Stimulated activated CD4-positive, alpha-beta T cell treated with anti-CD3 and anti-CD28 coated beads, Interleukin-12 subunit alpha, Interleukin-12 subunit beta, amount 100 ng/mL, for 48 hours (primary cell): ENCODE data around the gene USP33.
"Not testable (repeated sequence)": the region's sequence is repeated elsewhere in the genome, so short reads cannot be mapped to it uniquely, and the experiment has no call there.

Experiments
- DNase-seq, 3 donors: peaks; one replicate each; pipeline ENCODE4 v3.0.0-alpha.2; 2020; ENCODE audit warnings: low read depth in 2 of 3, low spot score in 1 of 3

USP33 gene

DNA sequence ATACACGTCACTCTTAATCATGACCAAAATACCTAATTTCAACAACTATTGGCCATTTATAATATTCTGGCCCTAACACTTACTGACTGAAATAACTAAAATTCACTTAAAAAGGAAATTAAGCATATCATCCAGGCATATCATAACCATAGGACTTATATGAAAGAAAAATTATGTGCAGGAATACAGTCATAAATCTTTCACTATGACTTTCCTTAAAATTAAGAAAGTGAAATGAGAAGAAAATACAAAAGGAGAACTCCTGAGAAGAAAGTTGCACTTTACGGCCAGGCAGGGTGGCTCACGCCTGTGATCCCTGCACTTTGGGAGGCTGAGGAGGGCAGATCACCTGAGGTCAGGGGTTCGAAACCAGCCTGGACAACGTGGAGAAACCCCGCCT, 86.6 kb downstream of the USP33 start:
- DNase-seq, result no peak

DNA sequence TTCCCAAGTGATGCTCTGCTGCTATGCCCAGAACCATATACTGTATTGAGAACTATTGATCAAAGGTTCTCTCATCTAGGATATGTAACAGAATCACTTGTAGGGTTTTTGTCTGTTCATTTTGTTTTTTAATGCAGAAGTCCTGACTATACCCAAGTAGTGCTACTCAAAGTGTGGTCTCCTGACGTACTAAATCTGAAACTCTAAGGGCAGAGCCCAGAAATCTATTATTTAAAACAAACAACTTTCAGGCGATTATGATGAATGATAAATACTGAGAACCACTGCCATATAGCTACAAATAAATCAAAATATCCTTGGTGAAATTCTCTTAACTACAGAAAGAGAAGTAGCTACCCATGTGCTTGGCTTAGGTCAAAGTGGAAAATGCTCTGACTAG, 87.3 kb downstream of the USP33 start:
- DNase-seq, result no peak

DNA sequence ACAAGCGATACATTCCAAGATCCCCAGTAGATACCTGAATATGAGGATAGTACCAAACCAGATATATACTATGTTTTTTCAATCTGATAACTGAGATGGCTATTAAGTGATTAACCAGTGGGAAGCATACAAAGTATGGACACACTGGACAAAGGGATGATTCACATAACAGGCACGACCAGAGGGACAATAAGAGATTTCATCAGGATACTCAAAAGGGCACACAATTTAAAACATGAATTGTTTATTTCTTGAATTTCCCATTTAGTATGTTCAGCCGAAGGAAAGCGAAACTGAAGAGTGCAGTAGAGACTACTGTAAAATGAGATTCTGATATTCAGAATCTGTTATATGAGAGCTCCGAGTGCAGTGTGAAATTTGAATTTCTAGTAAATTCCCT, 87.8 kb downstream of the USP33 start:
- DNase-seq, result no peak

DNA sequence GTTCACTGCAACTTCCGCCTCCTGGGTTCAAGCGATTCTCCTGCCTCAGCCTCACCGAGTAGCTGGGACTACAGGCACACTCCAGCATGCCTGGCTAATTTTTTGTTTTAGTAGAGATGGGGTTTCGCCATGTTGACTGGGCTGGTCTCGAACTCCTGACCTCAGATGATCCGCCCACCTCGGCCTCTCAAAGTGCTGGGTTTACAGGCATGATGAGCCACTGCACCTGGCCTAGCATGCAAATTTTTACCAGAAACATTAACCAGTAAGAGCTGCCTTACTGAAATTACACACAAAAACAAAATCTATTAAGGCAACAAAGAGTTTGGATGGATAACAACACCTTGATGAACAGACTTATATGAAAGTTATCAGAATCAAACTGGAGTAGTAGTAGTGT, 89.3 kb downstream of the USP33 start:
- no peak for DNase-seq

DNA sequence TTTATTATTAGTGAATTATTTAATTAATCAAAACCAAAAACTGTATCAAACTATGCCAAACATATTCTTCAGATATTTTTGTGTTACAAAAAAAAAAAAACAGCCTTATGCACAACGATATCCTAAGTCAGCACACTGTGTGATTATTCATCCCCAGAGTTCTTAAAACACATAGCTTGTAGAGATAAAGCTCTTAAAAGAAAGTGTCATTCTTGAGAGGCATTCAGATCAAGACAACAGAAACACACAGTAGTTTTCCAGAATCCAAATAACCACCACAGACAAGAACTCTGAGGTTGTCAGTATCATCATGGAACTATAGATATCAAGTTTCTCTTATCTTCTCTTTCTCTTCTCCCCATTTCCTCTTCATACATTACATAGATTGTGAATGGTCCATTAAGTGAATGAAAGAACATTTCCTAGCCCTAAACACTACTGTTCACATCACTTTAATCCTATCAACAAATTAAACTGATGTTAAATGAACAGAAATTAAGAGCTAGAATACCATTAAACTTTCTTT, 90.7 kb downstream of the USP33 start:
- DNase-seq, result no peak

DNA sequence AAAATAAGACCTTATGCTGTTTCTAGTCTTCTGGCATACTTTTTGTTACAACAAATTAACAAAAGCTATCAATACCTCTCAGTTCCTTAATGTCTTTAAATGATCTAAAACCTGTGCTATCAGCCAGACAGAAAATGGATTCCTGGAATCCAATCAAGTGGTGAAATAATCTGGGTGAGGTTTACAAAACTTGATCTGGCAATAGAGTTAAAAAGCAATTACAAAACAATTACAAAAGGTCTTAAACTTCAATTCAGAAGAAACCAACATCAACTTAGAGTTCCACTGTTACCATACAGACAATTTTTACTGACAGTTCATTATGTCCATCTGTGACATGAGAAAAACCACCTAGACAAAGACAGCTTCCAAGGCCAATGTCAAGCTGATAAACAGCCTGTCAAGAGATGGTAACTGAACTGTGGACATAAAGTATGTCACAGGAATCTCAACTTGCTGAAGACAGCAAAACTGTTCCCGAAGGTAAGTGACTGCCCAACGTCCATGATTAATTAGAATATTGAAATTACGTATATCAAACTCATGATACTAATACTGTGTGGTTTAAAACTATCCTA, 94.6 kb downstream of the USP33 start:
- no peak for DNase-seq

DNA sequence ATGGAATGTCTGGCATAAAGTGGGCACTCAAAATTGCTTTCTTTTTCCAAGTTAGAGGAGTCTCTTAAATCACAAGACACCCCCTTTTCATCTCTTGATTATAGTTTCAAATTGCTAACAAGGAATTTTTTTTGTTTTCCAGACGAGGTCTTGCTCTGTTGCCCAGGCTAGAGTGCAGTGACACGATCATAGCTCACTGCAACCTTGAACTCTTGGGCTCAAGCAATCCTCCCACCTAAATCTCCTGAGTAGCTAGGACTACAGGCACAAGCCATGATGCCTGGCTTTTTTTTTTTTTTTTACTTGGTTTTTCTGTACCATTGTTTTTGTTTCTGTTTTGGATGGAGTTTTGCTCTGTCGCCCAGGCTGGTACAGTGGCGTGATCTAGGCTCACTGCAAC, 98.0 kb downstream of the USP33 start:
- no peak for DNase-seq

DNA sequence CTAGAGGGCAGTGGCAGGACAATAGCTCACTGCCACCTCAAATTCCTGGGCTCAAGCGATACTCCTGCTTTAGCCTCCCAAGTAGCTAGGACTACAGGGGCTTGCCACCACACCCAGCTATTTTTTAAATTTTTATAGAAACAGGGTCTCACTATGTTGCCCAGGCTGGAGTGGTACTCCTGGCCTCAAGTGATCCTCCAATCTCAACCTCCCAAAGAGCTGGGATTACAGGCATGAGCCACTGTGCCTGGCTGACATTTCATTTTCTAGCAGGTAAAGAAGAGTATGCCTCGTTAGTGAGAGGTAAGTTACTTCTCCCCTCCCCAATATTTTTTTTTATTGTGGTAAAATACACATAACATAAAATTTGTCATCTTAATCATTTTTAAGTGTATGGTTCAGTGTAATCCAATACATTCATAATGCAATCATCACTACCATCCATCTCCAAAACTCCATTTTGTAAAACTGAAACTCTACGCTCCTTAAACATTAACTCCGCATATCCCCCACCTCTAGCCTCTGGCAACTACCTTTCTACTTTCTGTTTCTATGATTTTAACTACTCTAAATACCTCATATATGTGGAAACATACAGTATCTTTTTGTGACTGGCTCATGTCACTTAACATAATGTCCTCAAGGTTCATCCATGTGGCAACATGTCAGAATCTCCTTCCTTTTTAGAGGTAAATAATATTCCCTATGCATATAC, 99.6 kb downstream of the USP33 start:
- DNase-seq, result no peak

DNA sequence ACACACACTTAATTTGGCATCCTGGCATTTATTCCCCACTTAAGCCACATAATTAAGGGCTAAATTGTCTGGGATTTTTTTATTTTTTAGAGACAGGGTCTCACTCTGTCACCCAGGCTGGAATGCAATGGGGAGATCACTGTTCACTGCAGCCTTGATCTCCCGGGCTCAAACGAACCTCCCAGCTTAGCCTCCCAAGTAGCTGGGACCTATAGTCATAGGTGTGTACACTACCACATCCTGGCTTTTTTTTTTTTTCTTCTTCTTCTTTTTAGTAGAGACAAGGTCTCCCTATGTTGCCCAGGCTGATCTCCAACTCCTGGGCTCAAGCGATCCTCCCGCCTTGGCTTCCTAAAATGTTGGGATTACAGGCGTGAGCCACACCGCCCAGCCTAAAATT, 101.4 kb downstream of the USP33 start:
- no peak for DNase-seq

DNA sequence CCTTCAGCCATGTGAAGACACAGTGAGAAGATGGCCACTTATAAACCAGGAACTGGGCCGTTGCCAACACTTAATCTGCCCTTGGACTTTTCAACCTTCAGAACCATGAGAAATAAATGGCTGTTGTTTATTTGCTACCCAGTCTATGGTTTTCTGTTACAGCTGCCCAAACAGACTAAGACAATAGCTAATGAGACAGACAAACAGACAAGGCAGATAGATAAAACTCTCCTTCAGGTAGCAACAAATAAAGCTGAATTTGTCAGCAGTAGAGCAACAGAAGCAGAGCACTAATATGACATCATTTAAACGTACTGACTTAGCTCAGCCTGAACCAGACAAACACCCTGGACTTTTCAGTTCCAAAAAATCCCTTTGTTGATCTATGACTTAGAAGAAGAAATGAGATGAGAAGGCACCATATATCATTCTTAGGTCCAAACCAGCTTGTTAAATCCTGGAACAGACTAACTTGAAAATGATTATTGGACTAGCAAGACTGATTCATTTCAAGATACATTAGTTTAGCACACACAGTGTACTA, 104.1 kb downstream of the USP33 start:
- no peak for DNase-seq

DNA sequence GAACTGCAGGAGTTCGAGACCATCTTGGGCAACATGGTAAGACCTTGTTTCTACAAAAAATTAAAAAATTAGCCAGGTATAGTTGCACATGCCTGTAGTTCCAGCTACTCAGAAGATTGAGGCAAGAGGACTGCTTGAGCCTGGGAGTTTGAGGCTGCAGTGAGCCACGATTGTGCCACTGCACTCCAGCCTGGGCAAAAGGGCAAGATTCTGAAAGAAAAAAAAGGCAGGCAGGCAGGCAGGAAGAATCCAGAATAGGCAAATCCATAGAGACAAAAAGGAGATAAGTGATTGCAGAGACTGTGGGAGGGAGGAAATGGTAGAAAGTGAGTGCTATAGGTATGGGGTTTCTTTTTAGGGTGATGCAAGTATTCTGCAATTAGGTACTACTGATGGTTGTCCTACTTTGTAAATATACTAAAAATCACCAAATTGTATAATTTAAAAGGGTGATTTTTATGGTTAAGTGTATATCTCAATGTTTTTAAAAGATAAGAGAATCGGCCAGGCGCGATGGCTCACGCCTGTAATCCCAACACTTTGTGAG, 106.6 kb downstream of the USP33 start:
- no peak for DNase-seq

DNA sequence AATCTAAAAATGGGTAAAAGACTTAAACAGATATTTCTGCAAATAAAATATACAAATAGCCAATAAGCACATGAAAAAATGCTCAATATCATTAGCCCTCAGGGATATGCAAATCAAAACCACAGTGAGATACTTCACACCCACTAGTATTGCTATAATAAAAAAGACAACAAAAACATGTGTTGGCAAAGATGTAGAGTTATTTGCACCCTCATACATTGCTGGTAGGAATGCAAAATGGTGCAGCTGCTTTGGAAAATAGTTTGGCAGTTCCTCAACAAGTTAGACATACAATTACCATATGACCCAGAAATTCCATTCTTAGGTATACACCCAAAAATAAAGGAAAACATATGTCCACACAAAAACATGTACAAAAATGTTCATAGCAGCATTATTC, 107.4 kb downstream of the USP33 start:
- no peak for DNase-seq

DNA sequence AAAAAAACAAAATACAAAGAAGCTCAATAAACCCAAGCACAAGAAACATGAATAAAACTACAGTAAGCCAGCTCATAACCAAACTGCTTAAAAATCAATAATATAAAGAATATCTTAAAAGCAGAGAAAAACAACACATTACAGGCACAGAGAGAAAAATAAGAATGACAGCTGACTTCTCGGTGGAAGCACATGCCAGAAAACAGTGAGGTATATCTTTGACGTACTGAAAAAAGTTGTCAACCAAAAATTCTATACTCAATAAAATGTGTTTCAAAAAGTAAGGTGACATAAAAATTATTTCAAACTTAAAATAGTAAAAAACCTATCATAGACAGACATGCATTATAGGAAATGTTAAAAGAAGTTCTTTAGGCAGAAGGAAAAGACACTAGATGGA, 110.5 kb downstream of the USP33 start:
- DNase-seq, result no peak

DNA sequence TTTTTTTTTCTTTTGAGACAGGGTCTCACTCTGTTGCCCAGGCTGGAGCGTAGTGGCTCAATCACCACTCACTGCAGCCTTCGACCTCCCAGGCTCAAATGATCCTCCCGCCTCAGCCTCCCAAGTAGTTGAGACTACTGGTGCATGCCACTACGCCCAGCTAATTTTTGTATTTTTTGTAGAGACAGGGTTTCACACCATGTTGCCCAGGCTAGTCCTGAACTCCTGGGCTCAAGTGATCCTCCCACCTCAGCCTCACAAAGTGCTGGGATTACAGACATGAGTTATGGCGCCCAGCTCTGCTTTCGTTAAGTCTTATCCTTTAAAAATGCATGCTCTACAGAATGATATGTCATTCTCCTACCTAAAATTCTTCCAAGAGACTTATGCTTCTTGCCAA, 113.4 kb downstream of the USP33 start:
- not testable (repeated sequence) for DNase-seq
